ENCODE data around the gene TNFRSF19.

- TF ChIP-seq SUZ12 (IDR thresholded peaks at IDR 0.05; ENCODE audit: extremely low read depth, insufficient read depth, insufficient read length) (no peak), ZNF274 (IDR thresholded peaks at IDR 0.05; ENCODE audit: low read depth, low read length) (no peak)
Measured at GRCh38 chr13:23686948-23687347, 116.7 kb downstream of the TNFRSF19 start.

Measured in NT2/D1 (cell line).